Measurements from ENCODE around the gene FBXL14.
"Not testable (repeated sequence)": the region's sequence is repeated elsewhere in the genome, so short reads cannot be mapped to it uniquely, and the experiment has no call there.

Gene FBXL14

DNA sequence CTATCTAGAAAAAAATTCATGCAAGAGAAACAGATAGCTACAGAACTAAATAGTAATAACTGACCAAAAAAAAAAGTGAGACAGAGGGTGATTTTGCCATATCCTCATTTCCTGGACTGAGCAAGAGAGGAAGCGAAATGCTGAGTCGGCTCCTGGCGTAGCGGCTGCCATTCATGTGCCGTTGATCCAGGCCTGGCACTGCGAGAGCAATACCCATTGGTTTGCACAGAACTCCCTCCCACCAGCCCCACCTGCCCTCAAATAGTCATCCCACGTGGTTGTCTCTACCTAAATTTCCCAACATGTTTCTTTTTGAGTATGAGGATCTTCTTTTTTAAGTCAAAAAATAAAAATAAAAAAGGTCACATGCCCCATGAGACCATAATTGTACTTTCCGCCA is 25.2 kb upstream of the FBXL14 start:
- peak; percentile 73 for DNase-seq

DNA sequence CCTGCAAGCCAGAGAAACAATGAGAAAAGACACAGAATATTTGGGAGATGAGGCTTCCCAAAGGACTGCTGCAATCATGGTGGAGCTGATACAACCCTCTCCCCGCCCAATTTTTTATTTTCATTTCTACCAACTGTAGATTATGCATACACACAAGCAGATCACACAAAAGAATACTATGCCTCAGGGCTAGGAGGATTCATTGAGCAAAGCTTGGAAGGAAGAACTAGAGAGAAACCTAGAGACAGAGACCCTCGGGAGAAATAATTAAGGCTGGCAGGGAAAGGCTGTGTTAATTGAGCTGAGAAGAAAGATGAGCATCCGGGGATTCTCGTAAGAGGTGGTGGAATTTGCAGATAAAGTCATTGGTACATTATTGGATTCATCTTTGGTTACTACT is 24.8 kb upstream of the FBXL14 start:
- DNase-seq, result no peak

DNA sequence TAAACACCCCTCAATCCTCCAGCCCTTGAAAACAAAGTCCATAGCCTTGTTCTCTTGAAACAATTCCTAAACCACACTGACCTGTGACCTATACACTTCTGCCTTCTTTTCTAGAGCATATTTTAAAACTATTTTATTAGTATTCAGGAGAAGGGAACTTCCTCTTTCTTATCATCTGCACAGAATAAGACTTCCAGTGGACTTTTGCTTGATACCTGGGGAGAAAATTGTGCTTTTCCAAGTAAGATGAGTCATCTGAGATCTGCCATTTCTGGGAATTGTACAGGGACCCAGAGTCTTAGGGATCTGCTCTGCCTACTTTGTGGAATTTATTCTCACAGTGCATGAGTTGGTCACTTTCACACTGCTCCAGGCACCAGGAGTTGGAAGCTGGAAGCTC is 24.1 kb upstream of the FBXL14 start:
- no peak for DNase-seq

DNA sequence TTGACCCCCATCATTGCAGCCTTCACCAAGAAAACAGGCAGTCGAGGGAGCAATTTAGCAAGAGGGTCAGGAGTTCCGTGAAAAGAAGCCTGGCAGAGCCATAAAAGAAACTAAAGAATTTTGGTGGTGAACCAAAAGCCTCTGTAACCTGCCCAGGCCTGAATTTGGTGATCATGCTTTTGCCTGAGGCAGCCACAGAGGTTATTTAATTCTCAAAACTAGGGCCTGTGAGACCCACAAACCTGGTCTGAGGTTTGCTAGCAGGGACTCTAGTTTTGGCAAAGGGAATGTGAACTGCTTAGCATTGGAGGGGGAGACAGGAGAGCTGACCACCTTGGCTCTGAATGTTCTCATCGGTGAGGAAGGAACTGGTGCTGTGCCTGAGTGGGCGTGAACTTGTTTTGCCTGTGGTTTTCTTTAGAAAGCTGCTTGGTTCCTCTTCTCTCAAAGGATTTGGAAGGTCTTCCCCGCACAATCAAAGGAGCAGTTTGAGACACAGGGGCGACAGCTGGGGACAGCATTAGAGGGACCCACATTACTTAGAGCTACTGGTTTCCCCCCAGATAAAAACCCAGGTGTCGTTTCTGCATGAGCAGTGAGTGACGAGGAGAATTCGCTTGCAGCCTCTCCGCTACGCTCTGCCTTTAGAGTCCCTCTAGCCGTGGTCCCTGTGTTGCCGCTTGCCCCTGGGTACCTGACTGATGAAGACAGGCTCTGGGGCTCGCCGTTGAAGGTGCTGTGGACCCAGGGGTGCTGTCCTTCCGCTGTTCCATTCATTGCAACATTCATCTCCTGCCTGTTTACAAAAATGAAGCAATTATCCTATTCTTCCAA is 22.1 kb upstream of the FBXL14 start:
- DNase-seq, result no peak

DNA sequence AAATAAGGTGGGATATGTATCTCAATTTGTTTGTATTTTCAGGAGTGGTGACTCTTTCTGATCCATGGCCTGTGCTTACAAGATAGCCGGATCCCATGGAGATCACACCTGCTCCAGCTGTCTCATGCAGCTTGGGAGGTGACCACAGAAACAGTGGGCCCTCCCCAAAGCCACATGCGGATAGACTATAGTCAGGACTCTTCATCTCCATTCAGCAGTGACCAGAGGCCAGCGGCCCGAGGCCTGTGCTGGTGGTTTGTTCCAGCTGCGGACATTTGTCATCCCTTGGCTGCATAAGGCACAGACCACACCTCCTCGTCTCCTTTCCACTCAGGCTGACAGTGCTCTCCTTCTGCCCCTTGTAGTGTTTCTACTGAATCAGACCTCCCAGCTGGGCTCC is 20.0 kb upstream of the FBXL14 start:
- DNase-seq, result no peak

DNA sequence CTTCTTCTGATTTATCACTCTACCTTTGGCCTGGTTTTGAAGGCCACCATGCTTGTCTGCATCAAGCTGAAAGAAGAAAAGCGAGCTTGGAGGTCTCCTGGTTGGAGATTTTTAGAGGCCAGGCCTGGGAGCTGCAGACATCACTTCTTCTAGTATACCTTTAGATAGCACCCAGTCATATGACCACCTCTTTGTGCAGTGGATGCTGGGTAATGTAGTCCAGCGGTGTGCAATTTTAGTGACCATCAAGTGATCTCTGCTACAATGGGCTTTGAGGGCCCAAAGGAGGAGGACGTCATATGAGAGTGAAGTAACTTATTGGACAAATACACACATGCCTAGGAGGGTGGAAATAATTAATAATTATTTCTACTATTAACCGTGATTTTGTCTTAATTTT is 19.5 kb upstream of the FBXL14 start:
- no peak for DNase-seq

DNA sequence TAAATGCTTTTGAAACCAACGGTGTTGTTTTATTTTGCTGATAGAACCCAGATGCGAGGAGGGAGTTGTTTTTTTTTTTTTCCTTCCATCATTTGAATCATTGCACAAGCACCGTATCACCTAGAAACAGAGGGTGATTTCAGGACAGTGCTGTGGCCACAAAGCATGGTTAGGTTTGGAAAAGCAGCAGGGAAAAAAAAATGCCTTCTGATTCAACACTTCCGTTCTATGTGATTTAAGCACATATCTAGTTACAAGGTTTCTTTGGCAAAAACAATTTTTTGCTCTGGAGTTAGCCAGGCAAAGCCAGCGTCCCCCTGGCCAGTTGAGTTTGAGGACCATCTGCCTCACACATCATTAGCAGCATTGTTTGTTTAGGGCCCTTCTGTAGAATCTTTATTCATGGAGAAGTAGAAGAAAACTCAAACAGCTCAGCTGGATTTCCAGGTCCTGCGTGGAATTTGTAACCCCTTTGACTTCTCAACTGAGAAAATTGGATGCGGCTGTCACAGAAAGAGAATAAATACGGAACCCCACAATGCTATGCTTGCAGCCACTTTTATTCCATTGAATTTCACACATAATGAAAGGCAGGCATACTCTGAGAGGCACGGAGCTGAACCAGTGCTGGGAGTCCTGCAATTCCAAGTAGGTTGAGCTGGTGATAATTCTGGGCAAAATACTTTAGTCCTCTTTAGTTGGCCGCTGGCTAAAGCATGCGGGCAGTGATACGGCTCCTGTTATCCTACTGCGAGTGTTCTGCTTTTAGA is 17.6 kb upstream of the FBXL14 start:
- DNase-seq, result no peak

DNA sequence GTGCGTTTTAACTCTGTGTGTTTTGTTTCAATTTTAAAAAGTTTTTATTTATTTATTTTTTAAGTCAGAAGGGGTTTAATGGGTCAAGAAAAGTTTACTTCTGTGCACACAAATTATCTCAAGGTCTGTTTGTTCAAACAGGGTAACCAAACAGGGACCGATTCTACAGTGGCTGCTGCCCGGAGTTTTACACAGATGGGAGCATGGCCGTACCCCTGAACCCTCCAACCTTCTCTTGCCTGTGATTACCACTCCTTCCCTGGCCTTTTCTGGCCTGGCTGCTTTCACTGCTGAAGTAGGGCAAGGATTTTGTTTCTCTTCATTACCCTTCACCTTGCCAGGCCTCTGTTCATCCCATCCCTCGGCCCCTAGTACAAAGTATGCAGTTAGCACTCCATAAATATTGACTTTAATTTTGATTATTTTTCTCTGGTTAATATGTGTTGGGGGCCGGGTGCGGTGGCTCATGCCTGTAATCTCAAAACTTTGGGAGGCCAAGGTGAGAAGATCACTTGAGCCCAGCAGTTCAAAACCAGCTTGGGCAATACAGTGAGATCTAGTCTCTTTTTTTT is 15.8 kb upstream of the FBXL14 start:
- no peak for DNase-seq

DNA sequence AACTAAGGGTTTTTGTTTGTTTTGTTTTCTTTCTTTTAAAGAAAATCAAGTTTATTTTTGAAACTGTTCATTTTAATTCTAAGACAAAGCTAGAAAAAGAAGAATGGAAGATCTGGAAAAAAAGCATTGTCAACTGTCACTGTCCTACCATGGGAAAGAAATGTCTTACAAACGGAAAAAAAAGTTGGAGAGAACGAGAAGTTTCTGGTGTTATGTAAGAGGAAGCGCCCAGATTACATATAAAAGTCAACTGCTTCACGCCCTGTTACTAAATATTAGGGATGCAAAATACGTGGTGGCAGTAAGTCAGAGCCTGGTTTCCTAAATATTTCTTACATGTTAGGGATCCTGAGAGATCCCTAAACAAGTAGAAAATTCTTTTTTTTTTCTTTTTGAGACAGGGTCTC is 14.3 kb upstream of the FBXL14 start:
- DNase-seq, result no peak

DNA sequence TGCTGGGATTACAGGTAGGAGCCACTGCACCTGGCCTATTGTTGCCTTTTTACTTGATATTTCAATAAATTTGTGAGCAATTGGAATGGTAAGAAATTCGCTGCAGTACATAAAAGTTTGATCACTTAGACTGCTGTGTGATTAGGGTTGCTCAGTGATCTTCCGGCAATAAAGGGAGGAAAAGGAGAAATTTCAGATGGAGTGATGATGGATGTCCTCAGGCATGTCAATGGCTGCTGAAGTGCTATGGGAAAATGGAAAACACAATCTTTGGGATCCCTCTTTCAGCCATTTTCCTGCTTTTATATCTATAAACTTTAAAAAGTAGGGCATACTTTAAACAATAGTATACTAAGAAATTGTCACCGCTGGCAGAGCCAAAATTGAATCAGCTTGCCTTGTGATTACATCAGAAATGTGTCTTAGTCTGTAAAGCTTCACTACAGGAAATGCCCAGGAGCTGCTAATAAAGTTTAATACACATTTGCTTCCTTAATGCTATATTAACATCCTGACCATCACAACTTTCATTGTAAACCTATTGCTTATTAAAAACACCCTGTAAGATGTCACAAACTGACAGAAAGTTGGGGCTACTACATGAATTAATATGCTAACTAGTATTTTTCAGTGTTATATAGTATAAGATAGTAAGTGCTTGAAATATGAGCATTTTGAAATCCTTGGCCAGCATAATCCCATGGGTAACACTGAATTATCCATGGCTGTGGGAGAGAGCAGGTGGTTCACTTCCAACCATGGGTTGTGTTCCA is 13.7 kb upstream of the FBXL14 start:
- no peak for DNase-seq

DNA sequence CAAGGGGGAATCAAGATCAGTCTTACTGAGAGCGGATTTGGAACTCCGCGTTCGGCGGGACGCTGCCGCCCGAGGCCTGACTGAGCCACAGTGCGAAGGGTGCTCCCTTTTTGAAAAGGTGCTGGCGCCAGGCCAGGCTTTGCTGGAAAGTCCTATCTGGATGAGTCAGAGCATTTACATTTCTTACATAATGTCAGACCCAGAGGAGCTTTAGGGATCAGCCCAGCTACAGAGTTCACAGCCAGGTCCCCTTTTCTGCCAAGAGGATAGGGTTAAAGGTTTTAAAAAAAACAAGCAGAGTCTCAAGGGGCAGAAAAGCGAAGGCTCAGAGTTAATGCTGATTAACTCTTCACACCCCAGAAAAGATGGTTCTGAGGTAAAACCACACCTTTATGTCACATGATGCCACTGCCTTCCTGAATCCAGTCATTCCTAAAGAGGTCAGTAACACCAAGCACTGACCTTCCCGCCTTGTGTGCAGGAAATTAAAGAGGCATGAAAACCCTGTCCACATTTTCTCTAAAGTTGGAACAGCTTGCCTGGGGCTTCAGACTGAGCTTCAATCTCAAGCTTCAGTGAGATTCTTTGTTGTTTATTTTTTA is 11.7 kb upstream of the FBXL14 start:
- peak; percentile 69 for DNase-seq

DNA sequence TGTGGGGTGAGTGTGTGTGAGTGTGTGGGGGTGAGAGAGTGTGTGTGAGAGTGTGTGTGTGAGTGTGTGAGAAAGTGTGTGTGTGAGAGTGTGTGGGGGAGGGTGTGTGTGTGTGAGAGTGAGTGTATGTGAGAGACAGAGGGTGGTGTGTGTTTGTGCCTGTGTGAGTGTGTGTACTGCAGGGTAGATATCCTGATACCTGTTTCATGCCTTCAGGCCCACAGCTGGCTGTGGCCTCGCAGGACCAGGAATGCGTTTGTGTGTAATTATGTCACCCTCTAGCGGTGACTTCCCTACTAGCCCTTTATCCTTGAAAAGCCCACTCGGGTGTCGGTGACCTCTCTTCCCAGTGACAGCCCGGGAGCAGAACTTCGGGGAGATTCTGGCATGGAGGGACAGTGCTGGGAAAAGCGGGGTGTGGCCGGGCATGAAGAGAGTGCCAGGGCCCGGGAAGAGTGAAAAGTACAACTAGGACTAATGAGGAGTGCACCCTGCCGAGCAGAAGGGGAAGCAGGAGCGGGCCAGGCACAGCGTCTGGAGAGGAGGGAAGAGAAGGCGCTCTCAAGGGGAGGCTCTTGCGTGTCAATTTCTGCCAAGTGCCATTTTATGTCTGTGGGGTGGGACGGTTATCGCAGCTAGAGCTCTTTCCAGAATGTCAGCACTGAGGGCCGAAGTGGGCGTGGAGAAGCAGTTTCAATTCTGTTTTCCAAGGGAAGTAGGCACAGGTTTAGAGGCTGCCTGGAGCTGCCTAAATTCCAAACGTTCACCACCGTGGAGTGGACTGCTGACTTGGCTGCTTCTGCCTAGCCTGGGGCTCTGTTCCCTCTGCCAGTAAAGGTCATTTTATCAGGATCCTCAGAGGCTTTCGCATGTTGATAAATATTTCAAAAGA is 11.0 kb upstream of the FBXL14 start:
- DNase-seq, result peak; percentile 76

DNA sequence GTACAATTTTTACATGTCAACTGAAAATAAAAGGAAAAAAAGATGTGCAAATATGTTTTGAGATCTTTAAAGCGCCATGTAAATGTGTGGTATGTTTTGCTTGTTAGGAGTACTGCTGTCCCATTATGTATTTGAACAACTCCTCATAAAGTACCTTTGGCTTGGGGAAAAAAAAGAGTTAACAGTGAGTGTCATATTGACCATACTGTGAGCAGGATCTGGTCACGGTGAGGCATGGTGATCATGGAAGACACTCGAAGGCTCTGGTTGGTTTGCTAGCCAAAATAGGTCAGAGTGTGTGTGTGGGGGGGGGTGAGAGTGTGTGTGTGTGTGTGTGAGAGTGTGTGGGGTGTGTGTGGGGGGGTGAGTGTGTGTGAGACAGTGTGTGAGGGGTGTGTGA is 10.1 kb upstream of the FBXL14 start:
- DNase-seq, result no peak

DNA sequence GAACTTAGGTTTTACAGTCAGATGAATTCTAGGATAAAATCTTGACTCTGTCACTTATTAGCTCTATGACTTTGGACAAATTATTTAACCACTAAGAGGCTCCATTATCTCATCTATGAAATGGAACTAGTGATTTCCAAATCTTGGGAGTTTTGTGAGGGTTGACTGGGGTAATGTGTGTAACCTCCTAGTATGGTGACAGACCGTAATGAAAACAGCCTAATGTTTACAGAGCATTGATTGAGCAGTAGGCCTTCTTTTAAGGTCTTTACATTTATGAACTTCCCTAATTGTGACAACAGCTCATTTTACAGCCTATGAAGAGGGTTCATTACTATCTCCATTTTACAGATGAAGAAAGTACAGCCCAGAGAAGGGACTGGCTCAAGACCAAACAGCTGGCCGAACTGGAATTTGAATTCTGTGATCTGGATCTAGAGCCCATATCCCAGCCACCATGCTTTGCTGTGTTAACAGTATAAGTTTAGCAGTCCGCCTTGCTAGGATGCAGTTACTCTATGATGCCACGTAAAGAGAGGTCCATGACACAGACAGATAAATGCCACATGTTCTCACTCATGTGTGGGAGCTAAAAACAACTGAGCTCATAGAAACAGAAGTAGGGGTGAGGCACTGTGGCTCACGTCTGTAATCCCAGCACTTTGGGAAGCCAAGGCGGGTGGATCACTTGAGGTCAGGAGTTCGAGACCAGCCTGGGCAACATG is 9.1 kb upstream of the FBXL14 start:
- DNase-seq, result no peak

DNA sequence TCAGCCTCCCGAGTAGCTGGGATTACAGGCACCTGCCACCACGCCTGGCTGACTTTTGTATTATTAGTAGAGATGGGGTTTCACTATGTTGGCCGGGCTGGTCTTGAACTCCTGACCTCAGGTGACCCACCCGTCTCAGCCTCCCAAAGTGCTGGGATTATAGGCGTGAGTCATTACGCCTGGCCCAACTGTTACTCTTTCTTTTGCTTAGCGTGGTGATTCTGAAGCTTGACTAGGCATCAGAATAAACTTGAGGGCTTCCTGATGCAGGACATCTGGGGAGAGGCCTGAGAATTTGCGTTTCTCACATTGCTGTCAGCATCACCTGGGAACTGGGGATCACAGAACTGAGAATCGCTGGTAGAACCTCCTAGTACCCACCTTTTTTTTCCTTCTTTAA is 8.3 kb upstream of the FBXL14 start:
- DNase-seq, result not testable (repeated sequence)

DNA sequence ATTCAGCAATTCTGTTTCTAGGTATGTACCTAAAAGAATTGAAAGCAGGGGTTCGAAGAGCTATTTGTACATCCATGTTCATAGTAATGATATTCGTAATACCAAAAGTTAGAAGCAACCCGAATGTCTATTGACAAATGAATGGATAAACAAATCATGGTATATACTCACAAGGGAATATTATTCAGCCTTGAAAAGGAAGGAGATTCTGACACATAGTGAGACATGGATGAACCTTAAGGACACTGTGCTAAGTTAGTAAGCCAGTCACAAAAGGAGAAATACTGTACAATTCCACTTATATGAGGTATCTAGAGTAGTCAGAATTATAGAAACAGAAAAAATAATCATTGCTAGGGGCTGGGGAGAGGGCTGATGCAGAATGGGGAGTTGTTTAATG is 4.4 kb upstream of the FBXL14 start:
- no peak for DNase-seq

DNA sequence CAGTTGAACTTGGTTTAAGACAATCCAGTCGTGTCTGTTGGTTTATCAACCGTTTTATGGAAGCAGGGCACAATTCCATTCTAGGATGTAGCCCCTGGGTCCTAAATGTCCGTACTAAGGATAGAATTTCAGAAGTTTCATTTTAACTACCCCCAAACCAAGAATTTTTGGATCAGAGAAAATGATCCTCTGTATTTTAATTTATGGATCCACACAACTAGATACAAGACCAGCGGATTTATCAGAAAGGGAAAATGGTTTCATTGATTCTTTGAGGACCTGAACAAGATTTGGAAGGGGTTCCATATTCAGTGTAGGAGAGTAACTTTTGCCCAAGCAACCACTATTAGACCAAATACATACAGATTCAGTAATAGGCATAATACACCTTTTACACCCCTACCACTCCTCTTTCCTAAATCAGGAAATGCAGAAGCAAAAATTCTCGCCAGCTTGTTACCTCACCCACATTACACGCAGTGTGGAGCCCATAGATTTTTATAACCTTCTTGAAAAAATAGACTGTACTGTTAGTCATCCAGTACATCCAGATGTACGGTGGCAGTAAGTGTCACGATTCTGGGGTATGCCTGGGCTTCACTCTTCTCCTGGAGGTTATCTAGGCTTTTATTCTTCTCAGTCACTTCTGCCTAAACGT is 1.4 kb upstream of the FBXL14 start:
- DNase-seq, result no peak

DNA sequence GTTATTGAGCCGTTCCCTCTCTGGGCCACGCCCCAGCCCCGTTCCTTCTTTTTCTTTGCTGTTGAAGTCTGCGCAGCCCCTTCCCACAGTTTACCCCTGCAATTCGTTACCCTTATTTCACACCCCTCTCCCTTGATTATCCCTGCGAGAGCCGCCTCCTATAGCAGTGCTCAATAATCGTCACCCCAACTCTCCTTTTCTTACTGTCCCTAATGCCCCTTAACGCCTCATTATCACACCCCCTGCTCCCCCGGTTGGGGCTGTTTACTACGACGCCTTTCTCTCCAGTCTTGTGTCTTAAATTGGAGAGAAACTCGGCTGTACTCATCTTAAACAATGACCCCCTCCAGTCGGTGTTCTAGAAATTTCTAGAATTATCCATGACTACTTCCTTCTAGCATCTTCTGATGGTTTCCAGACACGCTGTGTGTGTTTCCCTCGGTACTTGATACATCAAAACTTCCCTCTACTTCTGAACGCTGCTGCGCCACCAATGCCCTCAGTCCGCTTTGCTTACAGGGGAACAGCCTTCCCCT is 713 bp upstream of the FBXL14 start:
- no peak for DNase-seq

DNA sequence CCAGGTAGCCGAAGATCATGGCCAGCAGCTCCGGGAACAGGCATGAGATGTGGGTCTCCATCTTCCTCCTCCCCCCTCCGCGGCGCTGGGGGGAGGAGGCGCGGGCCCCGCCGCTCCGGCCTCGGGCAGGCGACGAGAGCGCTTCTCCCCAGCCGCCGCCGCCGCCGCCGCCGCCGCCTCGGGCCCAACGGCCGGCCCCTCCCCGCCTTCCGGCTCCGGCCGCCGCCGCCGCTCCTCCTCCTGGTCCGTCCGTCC is 448 bp downstream of the FBXL14 start:
- no peak for DNase-seq

DNA sequence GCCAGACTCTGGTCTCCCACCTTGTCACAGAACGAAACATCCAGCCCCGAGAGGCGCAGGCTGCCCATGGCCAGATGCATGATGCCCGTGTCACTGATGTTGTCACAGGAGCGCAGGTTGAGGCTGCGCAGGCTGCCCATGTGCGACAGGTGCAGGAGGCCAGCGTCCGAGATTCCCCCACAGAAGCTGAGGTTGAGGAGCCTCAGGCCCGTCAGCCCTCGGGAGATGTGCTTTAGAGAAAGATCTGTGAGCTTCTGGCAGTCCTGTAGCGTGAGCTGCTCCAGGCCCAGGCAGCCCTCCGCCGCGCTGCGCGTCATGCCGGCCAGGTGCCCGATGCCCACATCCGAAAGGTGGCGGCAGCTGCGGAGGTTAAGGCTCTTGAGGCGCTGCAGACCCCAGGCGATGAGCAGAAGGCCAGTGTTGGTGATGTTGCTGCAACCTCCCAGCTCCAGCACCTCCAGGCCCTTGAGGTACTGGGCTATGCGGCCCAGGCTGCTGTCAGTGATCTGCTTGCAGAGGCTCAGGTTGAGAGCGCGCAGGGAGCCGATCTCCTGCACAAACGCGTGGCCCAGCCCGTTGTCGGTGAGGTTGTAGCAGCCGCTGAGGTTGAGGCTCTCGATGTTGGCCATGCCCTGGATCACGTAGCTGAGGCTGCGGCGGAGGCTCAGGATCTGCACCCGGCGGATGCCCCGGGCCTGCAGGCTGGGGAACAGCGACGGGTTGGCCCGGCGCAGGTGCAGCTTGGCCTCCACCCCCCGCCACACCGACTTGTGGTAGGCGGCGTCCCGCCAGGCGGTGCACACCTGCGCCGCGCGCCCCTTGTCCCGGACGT is 991 bp downstream of the FBXL14 start:
- peak; percentile 45 for DNase-seq
